Tibial artery (tissue), 4 donors: ENCODE data around the gene MAZ.

ENCODE experiments used
- DNase-seq, 2 donors: peaks; one replicate each; pipeline ENCODE4 v3.0.0-alpha.2; 2019
- H3K27ac ChIP-seq, 2 donors: fragments of 200-600 bp; sonication (generic) in 1 of 2; 1 replicate in 1 of 2; 2 replicates in 1 of 2; pipeline ENCODE4 v1.5.1; 2018 to 2019; ENCODE audit warnings: mild to moderate bottlenecking in 1 of 2
- H3K27me3 ChIP-seq, 2 donors: fragments of 200-600 bp; sonication (generic) in 1 of 2; one replicate each; pipeline versions ENCODE4 v1.5.1 to v1.6.0; 2016 to 2019
- H3K36me3 ChIP-seq, 3 donors: fragments of 200-600 bp; sonication (generic) in 2 of 3; one replicate each; pipeline ENCODE4 v1.5.1; 2016 to 2019; ENCODE audit warnings: mild to moderate bottlenecking in 2 of 3
- H3K4me1 ChIP-seq, 4 donors: fragments of 200-600 bp; sonication (generic) in 2 of 4; 1 replicate in 3 of 4; 2 replicates in 1 of 4; pipeline ENCODE4 v1.5.1; 2016 to 2019
- H3K4me3 ChIP-seq, 2 donors: fragments of 200-600 bp; sonication (generic) in 1 of 2; 1 replicate in 1 of 2; 2 replicates in 1 of 2; pipeline ENCODE4 v1.5.1; 2018 to 2019; ENCODE audit warnings: mild to moderate bottlenecking in 2 of 2
- H3K9me3 ChIP-seq, 3 donors: fragments of 200-600 bp; sonication (generic) in 1 of 3; one replicate each; pipeline ENCODE4 v1.5.1; 2016 to 2019
- CTCF ChIP-seq, 2 experiments: fragments of 200-600 bp in 1 of 2; fragments of 450-650 bp in 1 of 2; IDR thresholded peaks; one replicate each; pipeline ENCODE4 v1.5.1; 2017 to 2019; ENCODE audit warnings: antibody characterized with exemption in 2 of 2, mild to moderate bottlenecking in 1 of 2, moderate library complexity in 1 of 2
- intact Hi-C: fragments of 100-400 bp; cut with DNase I; formaldehyde crosslinking; loops from one replicate; pipeline ENCODE4 v1.15.0; 2023; ENCODE audit warnings: low total_unique reads

The MAZ gene

GRCh38 chr16:29860218-29860617, 53.9 kb downstream of the MAZ start:
- no peak for TF ChIP-seq CTCF (IDR thresholded peaks at IDR 0.05)
- H3K9me3 ChIP-seq = no peaks in the 10 kb centered on the region
- no peak for DNase-seq
- H3K27me3 ChIP-seq = no peaks in the 10 kb centered on the region
- intact Hi-C loops = loop anchor here (5.0 kb wide), 2 partner anchors 33 to 147 kb away; no protein-coding TSS in a partner anchor
- H3K36me3 ChIP-seq = peaks cover 16 to 32% (median 30%) of the 10 kb centered on the region in 3 donors
- peaks cover 0 to 33% (median 25%) of the 10 kb centered on the region in 4 donors for H3K4me1 ChIP-seq
- no peak overlapping the region for H3K27ac ChIP-seq
- H3K4me3 ChIP-seq = no peak overlapping the region
